HG03095 (cell line): ENCODE data around the gene GLYATL2.

Experiments used
- ATAC-seq: cut with Tn5 transposase; IDR thresholded peaks from one replicate; pipeline ENCODE4 v1.9.1; 2021; ENCODE audit warnings: moderate library complexity; ENCODE audit not compliant: unreplicated experiment

Gene GLYATL2

GRCh38 chr11:58801974-58802545, 42.4 kb downstream of the GLYATL2 start:
- ATAC-seq = no peak

DNA sequence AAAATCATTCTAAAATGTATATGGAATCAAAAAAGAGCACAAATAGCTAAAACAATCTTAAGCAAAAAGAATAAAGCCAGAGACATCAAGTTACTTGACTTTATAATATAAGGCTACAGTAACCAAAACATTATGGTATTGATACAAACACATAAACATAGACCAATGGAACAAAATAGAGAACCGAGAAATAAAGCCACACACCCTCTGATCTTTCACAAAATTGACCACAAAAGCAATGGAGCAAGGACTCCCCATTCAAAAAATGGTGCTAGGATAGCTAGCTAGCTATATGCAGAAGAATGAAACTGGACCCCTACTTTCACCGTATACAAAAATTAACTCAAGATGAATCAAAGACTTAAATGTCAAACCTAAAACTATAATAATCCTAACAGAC, 43.2 kb downstream of the GLYATL2 start:
- ATAC-seq = no peak

DNA sequence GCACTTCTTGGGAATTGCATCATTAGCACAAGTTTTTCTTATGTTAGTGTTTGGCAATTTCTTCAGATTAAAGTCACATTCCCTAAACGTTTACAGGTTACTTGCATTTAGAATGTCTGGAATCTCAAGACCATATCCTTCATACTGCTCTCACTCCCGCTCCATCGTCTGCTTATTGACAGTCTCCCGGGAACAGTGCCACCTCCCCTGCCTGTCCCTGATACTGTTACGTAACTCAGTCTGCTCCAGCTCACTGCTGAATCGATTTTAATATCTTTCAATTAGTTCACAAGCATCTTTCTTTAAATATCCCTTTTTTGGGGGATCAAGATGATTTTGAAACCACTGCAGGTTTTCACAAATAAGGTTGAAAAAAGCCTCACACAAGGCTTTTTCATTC, 48.2 kb downstream of the GLYATL2 start:
- ATAC-seq = no peak

GRCh38 chr11:58788355-58789023, 56.0 kb downstream of the GLYATL2 start:
- ATAC-seq = peak; percentile 94

GRCh38 chr11:58787903-58788302, 56.6 kb downstream of the GLYATL2 start:
- ATAC-seq = peak; percentile 21

- ATAC-seq = no peak
Observed at GRCh38 chr11:58786693-58787092, 57.8 kb downstream of the GLYATL2 start.

DNA sequence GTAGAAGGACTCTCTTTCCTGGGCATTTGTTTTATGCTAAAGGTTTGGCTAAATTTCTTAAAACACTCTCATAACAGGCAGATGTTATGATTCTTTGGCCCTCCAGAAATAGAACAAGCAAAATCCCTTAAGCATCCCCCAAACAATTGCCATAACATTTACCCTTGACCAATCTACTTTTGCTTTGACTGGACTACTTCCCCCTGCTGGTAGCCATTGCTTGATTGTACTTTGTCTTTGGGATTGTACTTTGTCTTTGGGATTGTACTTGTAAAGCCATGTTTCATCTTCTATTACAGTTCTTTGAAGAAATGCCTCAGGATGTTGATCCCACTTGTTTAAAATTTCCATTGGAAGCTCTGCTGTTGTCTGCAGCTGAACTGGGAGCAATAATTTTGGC, 59.5 kb downstream of the GLYATL2 start:
- no peak for ATAC-seq
